GM19099 (cell line): ENCODE data around the gene PARL.

Experiments
- POLR2A ChIP-seq: IDR thresholded peaks from 3 replicates; pipeline ENCODE4 v1.6.1; 2011; ENCODE audit warnings: low read depth; ENCODE audit not compliant: insufficient read length; ENCODE audit errors: extremely low read depth

Gene PARL

GRCh38 chr3:183839751-183840150 lies 44.9 kb downstream of the PARL start:
- TF ChIP-seq POLR2A = no peak

- no peak for TF ChIP-seq POLR2A
These were observed 46.8 kb downstream of the PARL start for GRCh38 chr3:183837894-183838293.

GRCh38 chr3:183837390-183837789 lies 47.3 kb downstream of the PARL start:
- no peak for TF ChIP-seq POLR2A

- no peak for TF ChIP-seq POLR2A
These were observed 51.2 kb downstream of the PARL start for GRCh38 chr3:183833516-183833915.

- no peak for TF ChIP-seq POLR2A
These were observed 54.5 kb downstream of the PARL start for GRCh38 chr3:183830187-183830586.

GRCh38 chr3:183829466-183829865 lies 55.2 kb downstream of the PARL start:
- no peak for TF ChIP-seq POLR2A

- TF ChIP-seq POLR2A = no peak
These were observed 56.2 kb downstream of the PARL start for GRCh38 chr3:183828538-183828870.

- TF ChIP-seq POLR2A = no peak
These were observed 56.7 kb downstream of the PARL start for GRCh38 chr3:183827809-183828537.

- TF ChIP-seq POLR2A = no peak
These were observed 58.0 kb downstream of the PARL start for GRCh38 chr3:183826448-183827250.

- no peak for TF ChIP-seq POLR2A
These were observed 59.1 kb downstream of the PARL start, which contains the start of gene MAP6D1 for GRCh38 chr3:183825456-183826161. Gene MAP6D1 (minus strand): TSS chr3:183825577. CDS start chr3:183825547, 30 bp downstream.

- no peak for TF ChIP-seq POLR2A
These were observed 59.8 kb downstream of the PARL start for GRCh38 chr3:183824761-183825455.

- TF ChIP-seq POLR2A = no peak
These were observed 60.7 kb downstream of the PARL start for GRCh38 chr3:183823963-183824362.

GRCh38 chr3:183822631-183823030 lies 62.0 kb downstream of the PARL start:
- TF ChIP-seq POLR2A = no peak

- TF ChIP-seq POLR2A = no peak
These were observed 64.8 kb downstream of the PARL start for GRCh38 chr3:183819831-183820230.

- no peak for TF ChIP-seq POLR2A
These were observed 65.7 kb downstream of the PARL start for GRCh38 chr3:183818706-183819624.
